Measurements from ENCODE around the gene BAZ1B.
A peak's percentile ranks its signal among the peaks of the same experiment; 100 is the strongest.

Gene BAZ1B

DNA sequence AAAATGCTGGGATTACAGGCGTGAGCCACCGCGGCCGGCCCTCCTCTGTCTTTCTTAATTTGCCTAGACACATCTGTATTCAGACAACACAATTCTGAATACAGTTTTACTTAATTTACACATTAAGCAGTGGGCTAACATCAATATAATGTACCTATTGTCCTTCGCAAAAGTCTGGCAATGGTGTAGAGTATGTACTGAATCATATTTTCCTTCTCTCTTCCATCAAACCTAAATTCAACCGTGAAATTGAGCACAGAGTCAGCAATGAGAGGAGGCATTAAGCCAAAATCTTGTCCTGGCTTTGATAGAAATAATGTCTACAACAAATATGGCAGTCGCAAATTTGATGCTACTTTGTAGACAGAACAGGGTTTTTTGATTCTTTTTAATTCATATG is 58.1 kb downstream of the BAZ1B start:
- Histone ChIP-seq H3K27ac (ENCODE audit: extremely low read depth, low read depth, low read length) (no peak overlapping the region), H3K4me3 (ENCODE audit: low read depth, low read length) (no peak overlapping the region), H3K9me3 (ENCODE audit: control insufficient read depth, insufficient read depth, low read depth, low read length) (no peaks in the 10 kb centered on the region), H3K4me1 (ENCODE audit: control insufficient read depth, insufficient read depth, low read length) (no peaks in the 10 kb centered on the region), H3K36me3 (ENCODE audit: control insufficient read depth in 2 of 2, insufficient read depth in 1 of 2, low read length in 2 of 2) (peaks cover 81 to 99% of the 10 kb centered on the region in 2 experiments)
- CTCF ChIA-PET = interaction anchor here (2.5 kb wide), 1 partner anchor 12 kb away, joined by 18 read pairs; no protein-coding TSS in a partner anchor
- TF ChIP-seq ZNF211 (tag by site-specific recombination; IDR thresholded peaks at IDR 0.05; ENCODE audit: low read depth) (no peak), ZFP3 (tag by site-specific recombination; IDR thresholded peaks at IDR 0.05; ENCODE audit: low read depth) (no peak), ZNF670 (tag by site-specific recombination; IDR thresholded peaks at IDR 0.05; ENCODE audit: low read depth) (no peak), KLF1 (tag by site-specific recombination; IDR thresholded peaks at IDR 0.05) (no peak), ZNF155 (tag by site-specific recombination; IDR thresholded peaks at IDR 0.05) (no peak), ZNF776 (tag by site-specific recombination; IDR thresholded peaks at IDR 0.05; ENCODE audit: borderline replicate concordance) (no peak), ZNF37A (tag by site-specific recombination; IDR thresholded peaks at IDR 0.05) (no peak), ZNF48 (tag by site-specific recombination; IDR thresholded peaks at IDR 0.05) (no peak), ZNF335 (tag by site-specific recombination; conservative IDR thresholded peaks at IDR 0.05) (no peak), ZNF626 (tag by site-specific recombination; IDR thresholded peaks at IDR 0.05) (no peak), HIC1 (tag by site-specific recombination; IDR thresholded peaks at IDR 0.05) (no peak), GLIS2 (tag by site-specific recombination; IDR thresholded peaks at IDR 0.05) (no peak), YY2 (tag by site-specific recombination; IDR thresholded peaks at IDR 0.05) (no peak), ZNF792 (tag by site-specific recombination; IDR thresholded peaks at IDR 0.05) (no peak), ZNF366 (tag by site-specific recombination; conservative IDR thresholded peaks at IDR 0.05) (no peak), OSR2 (tag by site-specific recombination; IDR thresholded peaks at IDR 0.05) (no peak)
- POLR2A ChIA-PET = no interaction called here

DNA sequence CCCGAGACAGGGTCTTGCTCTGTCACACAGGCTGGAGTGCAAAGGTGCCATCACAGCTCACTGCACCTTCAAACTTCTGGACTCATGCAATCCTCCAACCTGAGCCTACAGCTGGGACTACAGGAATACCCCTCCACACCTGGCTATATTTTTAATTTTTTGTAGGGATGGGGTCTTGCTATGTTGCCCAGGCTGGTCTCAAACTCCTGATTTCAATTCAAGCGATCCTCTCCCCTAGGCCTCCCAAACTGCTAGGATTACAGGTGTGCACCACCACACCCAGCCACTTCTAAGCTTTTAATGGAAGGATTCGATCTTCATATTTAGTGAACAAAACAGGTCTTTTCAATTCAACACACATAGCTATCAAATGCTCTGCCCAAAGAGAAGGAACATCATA is 58.8 kb downstream of the BAZ1B start:
- no peak overlapping the region for H3K27ac ChIP-seq (ENCODE audit: extremely low read depth, low read depth, low read length)
- POLR2A ChIA-PET = interaction anchor here (0.7 kb wide), 1 partner anchor 126 kb away, joined by 4 read pairs; no protein-coding TSS in a partner anchor
- H3K36me3 ChIP-seq (ENCODE audit: control insufficient read depth in 2 of 2, insufficient read depth in 1 of 2, low read length in 2 of 2) = peaks cover 83 to 99% of the 10 kb centered on the region in 2 experiments
- peak; percentile 71; the same call in 1 of the 2 replicates for TF ChIP-seq ZNF121 (tag by site-specific recombination; IDR thresholded peaks at IDR 0.05)
- TF ChIP-seq ZNF645 (tag by site-specific recombination; IDR thresholded peaks at IDR 0.05) = no peak
- H3K4me1 ChIP-seq (ENCODE audit: control insufficient read depth, insufficient read depth, low read length) = no peaks in the 10 kb centered on the region
- H3K4me3 ChIP-seq (ENCODE audit: low read depth, low read length) = no peak overlapping the region
- CTCF ChIA-PET = interaction anchor here (2.5 kb wide), 1 partner anchor 11 kb away, joined by 18 read pairs; no protein-coding TSS in a partner anchor
- no peaks in the 10 kb centered on the region for H3K9me3 ChIP-seq (ENCODE audit: control insufficient read depth, insufficient read depth, low read depth, low read length)

DNA sequence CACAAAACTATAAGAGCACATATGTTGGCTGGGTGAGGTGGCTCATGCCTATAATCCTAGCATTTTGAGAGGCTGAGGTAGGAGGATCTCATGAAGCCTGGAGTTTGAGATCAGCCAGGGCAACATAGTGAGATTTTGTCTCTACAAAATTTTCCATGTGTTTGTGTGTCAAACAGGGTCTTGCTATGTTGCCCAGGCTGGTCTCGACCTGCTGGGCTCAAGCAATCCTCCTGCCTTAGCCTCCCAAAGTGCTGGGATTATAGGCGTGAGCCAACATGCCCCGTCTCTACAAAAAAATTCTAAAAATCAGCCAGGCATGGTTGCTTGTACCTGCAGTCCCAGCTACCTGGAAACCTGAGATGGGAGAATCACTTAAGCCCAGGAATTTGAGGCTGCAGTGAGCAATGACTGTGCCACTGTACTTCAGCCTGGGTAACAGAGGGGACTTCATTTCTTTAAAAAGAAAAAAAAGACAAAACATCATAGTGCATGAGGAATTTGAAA is 60.3 kb downstream of the BAZ1B start:
- Histone ChIP-seq H3K9me3 (ENCODE audit: control insufficient read depth, insufficient read depth, low read depth, low read length) (no peaks in the 10 kb centered on the region), H3K4me1 (ENCODE audit: control insufficient read depth, insufficient read depth, low read length) (no peaks in the 10 kb centered on the region), H3K27ac (ENCODE audit: extremely low read depth, low read depth, low read length) (no peak overlapping the region), H3K36me3 (ENCODE audit: control insufficient read depth in 2 of 2, insufficient read depth in 1 of 2, low read length in 2 of 2) (peaks cover 79 to 99% of the 10 kb centered on the region in 2 experiments), H3K4me3 (ENCODE audit: low read depth, low read length) (no peak overlapping the region)
- CTCF ChIA-PET = interaction anchor here (2.5 kb wide), 1 partner anchor 10 kb away, joined by 18 read pairs; no protein-coding TSS in a partner anchor
- POLR2A ChIA-PET = no interaction called here
- TF ChIP-seq ZBTB21 (tag by site-specific recombination; IDR thresholded peaks at IDR 0.05) = no peak
- TF ChIP-seq ZNF670 (tag by site-specific recombination; IDR thresholded peaks at IDR 0.05; ENCODE audit: low read depth) = no peak
- no peak for TF ChIP-seq ZNF354C (tag by site-specific recombination; IDR thresholded peaks at IDR 0.05; ENCODE audit: borderline replicate concordance, low read depth)
- TF ChIP-seq ZNF121 (tag by site-specific recombination; IDR thresholded peaks at IDR 0.05) = peak; percentile 70

All from HEK293 (cell line).